Heart left ventricle (tissue), 13 donors: ENCODE measurements around the gene SPAG4.

Experiments used
- POLR2A ChIP-seq, 2 donors: fragments of 450-650 bp; IDR thresholded peaks; one replicate each; pipeline ENCODE4 v1.6.1; 2017; ENCODE audit warnings: antibody characterized with exemption in 2 of 2, mild to moderate bottlenecking in 2 of 2, moderate library complexity in 2 of 2
- TF ChIP-seq, protein P1 (sequence below), 12 donors: fragments of 200-600 bp; sonication (generic) in 4 of 12; IDR thresholded peaks; one replicate each; pipeline versions ENCODE4 v1.5.0 to v1.8.0; 2018 to 2022; ENCODE audit warnings: antibody characterized with exemption in 12 of 12, mild to moderate bottlenecking in 5 of 12
- donor health status: ischemic (EF 13 %, LVEDD 7.1; RV severe dilation, severe dysfunction).
- donor health status: DM: no; HTN: yes; CAD: no.
- donor health status: DM: no; HTN: no; CAD: no.
- donor health status: ischemic (EF 25% LVEDD 6.9; RV normal size, moderate dysfunction).
- donor health status: ischemic (EF 25% LVEDD 5.7; RV mildly dilated, moderate dysfunction).
- donor health status: ischemic (EF 35%, LVEDD 5.7; RV mildly dilated, moderate dysfunction).
- donor health status: nonischemic (EF 11% LVEDD 7.7; RV severe dilation, severe dysfunction).
- donor health status: DM: yes; HTN: yes; CAD: no.
- donor health status: PGD.
- donor health status: ischemic (EF 29% LVEDD 5.4; RV normal size, mild dysfunction).
- donor health status: nonischemic (EF 23%, LVEDD 6.1; RV moderate dilation, normal function).

GRCh38 chr20:35587436-35587835 lies 28.2 kb upstream of the SPAG4 start:
- TF ChIP-seq, protein P1, sequence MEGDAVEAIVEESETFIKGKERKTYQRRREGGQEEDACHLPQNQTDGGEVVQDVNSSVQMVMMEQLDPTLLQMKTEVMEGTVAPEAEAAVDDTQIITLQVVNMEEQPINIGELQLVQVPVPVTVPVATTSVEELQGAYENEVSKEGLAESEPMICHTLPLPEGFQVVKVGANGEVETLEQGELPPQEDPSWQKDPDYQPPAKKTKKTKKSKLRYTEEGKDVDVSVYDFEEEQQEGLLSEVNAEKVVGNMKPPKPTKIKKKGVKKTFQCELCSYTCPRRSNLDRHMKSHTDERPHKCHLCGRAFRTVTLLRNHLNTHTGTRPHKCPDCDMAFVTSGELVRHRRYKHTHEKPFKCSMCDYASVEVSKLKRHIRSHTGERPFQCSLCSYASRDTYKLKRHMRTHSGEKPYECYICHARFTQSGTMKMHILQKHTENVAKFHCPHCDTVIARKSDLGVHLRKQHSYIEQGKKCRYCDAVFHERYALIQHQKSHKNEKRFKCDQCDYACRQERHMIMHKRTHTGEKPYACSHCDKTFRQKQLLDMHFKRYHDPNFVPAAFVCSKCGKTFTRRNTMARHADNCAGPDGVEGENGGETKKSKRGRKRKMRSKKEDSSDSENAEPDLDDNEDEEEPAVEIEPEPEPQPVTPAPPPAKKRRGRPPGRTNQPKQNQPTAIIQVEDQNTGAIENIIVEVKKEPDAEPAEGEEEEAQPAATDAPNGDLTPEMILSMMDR (IDR thresholded peaks at IDR 0.05) = no peak
- TF ChIP-seq POLR2A (IDR thresholded peaks at IDR 0.05) = no peak
